ENCODE measurements around the gene COG3. TPM values are rescaled to one million over a fixed set of nuclear protein-coding genes. Genes with fewer than 3 reads are reported as not detected.

COG3 gene
- total and polyA plus RNA-seq, 2 of the 13 experiments (the other 11 are each of a cell fraction or from before 2014, with no cell fraction given) = 37.8 to 47.5 TPM

- TF ChIP-seq ZMAT5 (CRISPR knock-in tag; IDR thresholded peaks at IDR 0.05; ENCODE audit: borderline replicate concordance, low read depth) (no peak), ZSCAN31 (CRISPR knock-in tag; IDR thresholded peaks at IDR 0.05; ENCODE audit: low read depth) (no peak; the same call in 1 of the 2 replicates), ZC3H13 (CRISPR knock-in tag; IDR thresholded peaks at IDR 0.05) (peak; percentile 76), SALL1 (CRISPR knock-in tag; IDR thresholded peaks at IDR 0.05) (peak; percentile 62), ELF3 (CRISPR knock-in tag; IDR thresholded peaks at IDR 0.05) (peak; percentile 78), ZNF776 (CRISPR knock-in tag; IDR thresholded peaks at IDR 0.05) (no peak; the same call in 1 of the 2 replicates), CEBPB (IDR thresholded peaks at IDR 0.05; ENCODE audit: borderline replicate concordance, low read depth, low read length) (no peak), ZNF205 (CRISPR knock-in tag; IDR thresholded peaks at IDR 0.05) (0 out of 2 replicates have a peak, but pooled peaks have one; percentile 23), NFAT5 (CRISPR knock-in tag; IDR thresholded peaks at IDR 0.05) (peak; percentile 18), KDM3A (CRISPR knock-in tag; IDR thresholded peaks at IDR 0.05; ENCODE audit: low read depth) (no peak; the same call in 1 of the 2 replicates), FOXM1 (CRISPR knock-in tag; IDR thresholded peaks at IDR 0.05) (no peak), BCLAF1 (IDR thresholded peaks at IDR 0.05) (no peak), EEA1 (CRISPR knock-in tag; IDR thresholded peaks at IDR 0.05; ENCODE audit: borderline replicate concordance) (peak; percentile 84), PATZ1 (CRISPR knock-in tag; IDR thresholded peaks at IDR 0.05) (peak; percentile 33; the same call in 1 of the 2 replicates), RXRA (CRISPR knock-in tag; IDR thresholded peaks at IDR 0.05) (peak; percentile 55; the same call in 1 of the 2 replicates), GABPA (IDR thresholded peaks at IDR 0.05; ENCODE audit: low read depth, low read length) (peak; percentile 95), GABPA (CRISPR knock-in tag; IDR thresholded peaks at IDR 0.05; ENCODE audit: low read depth) (peak; percentile 97), ZNF839 (CRISPR knock-in tag; IDR thresholded peaks at IDR 0.05; ENCODE audit: borderline replicate concordance) (no peak; the same call in 1 of the 2 replicates), DPF2 (CRISPR knock-in tag; IDR thresholded peaks at IDR 0.05; ENCODE audit: borderline replicate concordance, low read depth) (no peak), HOXD1 (CRISPR knock-in tag; IDR thresholded peaks at IDR 0.05) (0 out of 2 replicates have a peak, but pooled peaks have one; percentile 6)
These were observed at the start of gene COG3 (continued) for GRCh38 chr13:45464687-45465453.
